Epithelial cell of proximal tubule (primary cell): ENCODE measurements around the gene GPR160. TPM values are rescaled to one million over a fixed set of nuclear protein-coding genes. Genes with fewer than 3 reads are reported as not detected.
"Not testable (repeated sequence)": the region's sequence is repeated elsewhere in the genome, so short reads cannot be mapped to it uniquely, and the experiment has no call there.

Source experiments
- DNase-seq: peaks from one replicate; pipeline ENCODE4 v3.0.0-alpha.2; 2011; ENCODE audit warnings: low read depth
- H3K4me3 ChIP-seq: 2 replicates; pipeline ENCODE4 v1.5.1; 2011; ENCODE audit warnings: low read depth, mild to moderate bottlenecking, low read length
- total RNA-seq: library from RNA; depleted of rRNA; stranded (reverse); fragments of >200 nt; gene quantifications from 2 replicates; pipeline ENCODE4 v1.2.3, GENCODE V29; 2015
- TF ChIP-seq, protein P1 (sequence below): conservative IDR thresholded peaks from 2 replicates; pipeline ENCODE4 v1.5.1; 2012; ENCODE audit warnings: low read depth, mild to moderate bottlenecking, low read length

The GPR160 gene
- total RNA-seq, 1 donor from 2014 or later, result 23.9 TPM

DNA sequence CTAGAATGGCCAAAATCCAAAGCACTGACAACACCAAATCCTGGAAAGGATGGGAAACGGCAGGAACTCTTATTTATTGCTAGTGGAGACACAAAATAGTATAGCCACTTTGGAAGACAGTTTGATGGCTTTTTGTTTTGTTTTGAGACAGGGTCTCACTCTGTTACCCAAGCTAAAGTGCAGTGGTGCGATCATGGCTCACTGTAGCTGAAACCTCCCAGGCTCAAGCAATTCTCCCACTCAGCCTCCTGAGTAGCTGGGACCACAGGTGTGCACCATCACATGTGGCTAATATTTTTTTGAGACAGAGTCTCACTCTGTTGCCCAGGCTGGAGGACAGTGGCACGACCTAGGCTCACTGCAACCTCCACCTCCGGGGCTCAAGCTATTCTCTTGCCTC is 27.3 kb upstream of the GPR160 start:
- DNase-seq, result no peak
- TF ChIP-seq, protein P1, sequence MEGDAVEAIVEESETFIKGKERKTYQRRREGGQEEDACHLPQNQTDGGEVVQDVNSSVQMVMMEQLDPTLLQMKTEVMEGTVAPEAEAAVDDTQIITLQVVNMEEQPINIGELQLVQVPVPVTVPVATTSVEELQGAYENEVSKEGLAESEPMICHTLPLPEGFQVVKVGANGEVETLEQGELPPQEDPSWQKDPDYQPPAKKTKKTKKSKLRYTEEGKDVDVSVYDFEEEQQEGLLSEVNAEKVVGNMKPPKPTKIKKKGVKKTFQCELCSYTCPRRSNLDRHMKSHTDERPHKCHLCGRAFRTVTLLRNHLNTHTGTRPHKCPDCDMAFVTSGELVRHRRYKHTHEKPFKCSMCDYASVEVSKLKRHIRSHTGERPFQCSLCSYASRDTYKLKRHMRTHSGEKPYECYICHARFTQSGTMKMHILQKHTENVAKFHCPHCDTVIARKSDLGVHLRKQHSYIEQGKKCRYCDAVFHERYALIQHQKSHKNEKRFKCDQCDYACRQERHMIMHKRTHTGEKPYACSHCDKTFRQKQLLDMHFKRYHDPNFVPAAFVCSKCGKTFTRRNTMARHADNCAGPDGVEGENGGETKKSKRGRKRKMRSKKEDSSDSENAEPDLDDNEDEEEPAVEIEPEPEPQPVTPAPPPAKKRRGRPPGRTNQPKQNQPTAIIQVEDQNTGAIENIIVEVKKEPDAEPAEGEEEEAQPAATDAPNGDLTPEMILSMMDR, result no peak
- no peak overlapping the region for H3K4me3 ChIP-seq

DNA sequence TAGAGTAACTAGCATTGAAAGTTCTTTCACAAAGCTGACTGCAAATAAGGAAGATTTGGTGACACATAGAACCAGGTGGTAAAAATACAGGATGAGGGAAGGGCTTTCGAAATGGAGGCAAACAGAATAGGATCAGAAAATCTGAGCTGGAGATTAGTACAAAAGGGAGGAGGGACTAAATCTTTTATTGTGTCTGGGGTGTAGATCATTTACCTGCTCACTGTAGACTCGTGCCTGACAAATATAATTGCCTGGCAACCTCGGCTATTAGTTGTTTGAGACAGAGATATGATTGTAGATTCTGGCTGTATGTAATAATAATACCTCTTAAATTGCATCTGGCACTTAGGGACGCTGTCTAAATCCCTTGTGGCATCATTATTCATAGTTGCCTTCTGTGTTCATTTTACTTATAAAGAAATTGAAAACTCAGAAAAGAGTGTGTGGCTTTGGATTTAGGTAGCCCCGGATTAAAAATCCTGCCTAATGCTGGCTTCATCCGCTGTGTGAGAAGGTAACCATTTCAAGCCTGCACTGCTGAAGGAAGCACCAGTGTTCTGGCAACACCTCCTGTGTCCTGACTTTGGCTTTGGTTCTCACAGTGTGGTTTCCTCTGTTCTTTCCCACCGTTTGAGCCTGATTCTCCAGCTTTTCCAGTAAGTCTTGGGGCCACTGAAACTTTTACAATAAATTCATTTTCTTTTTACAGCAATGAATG is 25.0 kb upstream of the GPR160 start:
- DNase-seq, result no peak
- H3K4me3 ChIP-seq, result no peak overlapping the region

DNA sequence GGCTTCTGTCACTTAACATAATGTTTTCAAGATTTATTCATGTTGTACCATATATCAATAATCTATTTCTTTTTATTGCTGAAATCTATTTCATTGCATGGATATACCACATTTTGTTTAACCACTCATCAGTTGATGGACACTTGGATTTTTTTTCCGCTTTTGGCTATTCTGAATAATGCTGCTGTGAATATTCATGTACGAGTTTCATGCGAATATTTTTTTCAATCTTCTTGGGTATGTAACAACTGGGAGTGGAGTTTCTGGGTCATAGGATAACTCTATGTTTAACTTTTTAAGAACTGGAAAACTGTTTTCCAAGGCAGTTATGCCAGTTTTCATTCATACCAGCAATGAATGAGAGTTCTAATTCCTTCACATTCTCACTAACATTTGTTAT is 21.7 kb upstream of the GPR160 start:
- H3K4me3 ChIP-seq, result no peak overlapping the region
- TF ChIP-seq, protein P1, result no peak
- no peak for DNase-seq

More for the DNA sequence above, 25.0 kb upstream of the GPR160 start:
- TF ChIP-seq, protein P1, result no peak

DNA sequence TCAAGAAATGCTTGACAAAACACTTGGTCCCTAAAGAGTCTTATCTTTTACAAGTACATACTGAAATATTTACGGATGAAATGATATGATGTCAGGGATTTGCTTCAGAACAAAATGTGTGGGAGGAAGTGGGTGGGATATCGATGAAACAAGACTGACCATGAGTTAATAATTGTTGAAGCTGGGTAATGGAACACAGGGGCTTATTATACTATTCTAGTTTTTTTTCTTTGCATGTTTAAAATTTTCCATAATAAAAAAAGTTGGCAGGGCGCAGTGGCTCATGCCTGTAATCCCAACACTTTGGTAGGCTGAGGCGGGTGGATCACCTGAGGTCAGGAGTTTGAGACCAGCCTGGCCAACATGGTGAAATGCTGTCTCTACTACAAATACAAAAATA is 18.5 kb upstream of the GPR160 start:
- H3K4me3 ChIP-seq, DNase-seq: not testable (repeated sequence)

DNA sequence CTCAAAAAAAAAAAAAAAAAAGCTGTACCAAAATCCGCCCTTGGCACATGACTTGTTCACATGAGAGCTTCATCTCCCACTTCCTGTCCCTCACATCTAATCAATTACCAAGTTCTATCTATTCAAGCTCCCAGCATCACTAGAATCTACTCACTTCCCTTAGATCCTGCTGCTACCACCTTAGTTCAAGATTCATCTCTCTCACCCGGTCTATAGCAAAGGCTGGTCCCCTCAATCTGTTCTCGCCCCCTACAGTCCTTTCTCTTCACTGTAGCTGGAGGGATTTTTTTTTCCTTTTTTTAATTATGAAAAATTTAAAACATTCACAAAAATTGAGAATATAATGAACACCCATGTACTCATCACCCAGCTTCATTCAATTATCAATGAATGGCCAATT is 16.7 kb upstream of the GPR160 start:
- H3K4me3 ChIP-seq, result no peak overlapping the region
- DNase-seq, result no peak
- TF ChIP-seq, protein P1, result peak; percentile 28

DNA sequence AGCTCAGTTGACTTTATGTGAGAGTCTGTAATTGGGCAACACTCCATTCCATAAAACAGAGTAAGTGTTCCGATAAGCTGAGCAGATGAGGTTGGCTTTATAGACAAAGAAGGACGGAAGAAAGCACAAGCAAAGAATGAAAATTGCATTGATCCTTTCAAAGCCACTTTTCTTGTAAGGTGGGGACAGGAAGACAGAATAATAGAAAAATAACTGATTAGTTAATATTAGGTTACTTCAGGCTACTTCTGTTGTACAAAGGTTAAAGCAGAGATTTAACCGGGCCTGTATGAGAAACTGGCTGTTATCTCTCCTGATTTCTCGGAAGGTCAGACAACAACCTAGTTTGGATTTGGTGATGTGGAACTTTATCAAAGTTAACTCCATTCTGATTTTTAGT is 15.5 kb upstream of the GPR160 start:
- TF ChIP-seq, protein P1, result no peak
- no peak for DNase-seq
- no peak overlapping the region for H3K4me3 ChIP-seq

DNA sequence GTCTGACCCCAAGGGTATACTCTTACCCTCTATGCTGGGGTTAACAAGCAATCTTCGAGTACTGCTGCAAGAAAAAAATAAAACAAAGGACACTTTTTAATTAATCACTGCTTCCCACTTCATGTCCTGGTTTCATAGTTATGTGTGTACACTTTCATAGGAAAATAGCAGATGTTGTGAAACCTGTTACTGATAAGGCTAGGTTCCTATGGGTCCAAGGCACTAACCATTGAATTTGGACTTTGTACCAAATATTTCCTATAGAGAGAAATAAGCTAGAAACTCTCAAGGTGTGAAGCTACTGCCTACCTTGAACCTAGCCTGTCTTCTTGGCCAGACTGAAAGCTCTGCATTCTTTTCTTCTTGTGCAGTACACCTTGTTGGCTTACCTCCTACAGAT is 14.6 kb upstream of the GPR160 start:
- DNase-seq, result no peak
- no peak overlapping the region for H3K4me3 ChIP-seq
- TF ChIP-seq, protein P1, result no peak
